ENCODE data around the gene BOK.
A peak's percentile ranks its signal among the peaks of the same experiment; 100 is the strongest.

BOK gene

DNA sequence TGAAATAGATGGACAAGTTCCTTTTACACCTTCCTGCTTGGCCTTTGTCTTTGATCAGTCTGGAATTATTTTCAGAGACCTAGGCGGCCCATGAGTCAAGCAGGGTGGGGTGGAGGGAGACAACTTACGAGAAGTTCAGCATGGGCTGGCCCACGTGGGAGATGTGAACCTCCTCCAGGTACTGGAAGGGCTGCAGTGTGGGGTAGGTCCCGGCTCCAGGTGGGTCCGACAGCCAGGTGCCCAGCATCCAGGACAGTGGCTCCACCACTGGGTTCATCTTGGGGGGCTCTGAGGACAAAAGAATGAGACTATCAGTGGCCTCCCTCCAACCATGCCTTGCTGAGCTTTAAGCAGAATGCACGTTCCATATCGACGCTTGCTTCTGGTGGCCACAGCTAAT lies 47.6 kb downstream of the BOK start:
- DNase-seq, result no peak

DNA sequence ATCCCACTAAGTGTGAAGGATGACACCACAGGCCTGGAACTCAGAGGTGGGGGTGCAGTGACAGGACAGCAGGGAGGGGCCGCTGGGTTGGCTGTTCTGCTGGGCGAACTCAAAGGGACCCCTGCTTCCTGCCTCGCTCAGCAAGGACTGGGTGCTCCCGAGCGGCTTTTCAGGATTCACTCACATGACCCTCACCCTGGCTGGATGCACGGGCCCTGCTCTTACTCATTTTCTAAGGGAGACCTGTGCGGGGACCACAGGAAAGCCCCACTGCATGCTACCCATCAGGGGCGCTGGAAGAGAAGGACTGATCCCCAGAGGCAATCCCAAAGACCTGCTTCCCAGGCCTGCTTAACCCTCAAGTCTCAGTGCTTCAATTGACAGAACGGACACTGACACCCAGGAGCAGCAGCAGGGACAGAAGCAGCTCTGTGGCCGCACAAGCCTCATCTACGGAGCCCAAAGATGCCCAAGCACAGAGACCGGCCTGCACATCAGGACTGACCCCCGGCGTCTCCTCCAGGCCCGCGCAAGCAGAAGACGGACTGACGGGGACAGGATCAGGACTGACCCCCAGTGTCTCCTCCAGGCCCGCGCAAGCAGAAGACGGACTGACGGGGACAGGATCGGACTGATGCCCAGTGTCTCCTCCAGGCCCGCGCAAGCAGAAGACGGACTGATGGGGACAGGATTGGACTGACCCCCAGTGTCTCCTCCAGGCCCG lies 48.8 kb downstream of the BOK start:
- DNase-seq, result no peak

DNA sequence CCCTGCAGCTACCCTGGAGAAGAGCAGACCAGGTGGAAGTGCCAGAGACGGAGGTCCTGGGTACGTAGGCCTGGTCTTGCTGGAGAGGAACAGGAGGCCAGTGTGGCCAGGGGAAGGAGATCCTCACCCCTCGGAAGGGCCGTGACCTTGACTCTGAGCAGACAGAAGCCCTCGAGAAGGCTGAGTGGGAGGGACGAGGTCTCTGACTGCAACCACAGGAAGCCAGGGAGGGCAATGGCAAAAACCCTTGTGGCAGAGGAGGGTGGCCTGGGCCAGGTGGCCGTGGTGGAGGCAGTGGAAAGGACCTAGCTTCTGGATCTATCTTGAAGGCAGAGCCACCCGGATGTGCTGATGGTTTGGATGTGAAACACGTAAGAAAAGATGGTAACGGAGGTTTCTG lies 50.3 kb downstream of the BOK start:
- DNase-seq, result no peak

DNA sequence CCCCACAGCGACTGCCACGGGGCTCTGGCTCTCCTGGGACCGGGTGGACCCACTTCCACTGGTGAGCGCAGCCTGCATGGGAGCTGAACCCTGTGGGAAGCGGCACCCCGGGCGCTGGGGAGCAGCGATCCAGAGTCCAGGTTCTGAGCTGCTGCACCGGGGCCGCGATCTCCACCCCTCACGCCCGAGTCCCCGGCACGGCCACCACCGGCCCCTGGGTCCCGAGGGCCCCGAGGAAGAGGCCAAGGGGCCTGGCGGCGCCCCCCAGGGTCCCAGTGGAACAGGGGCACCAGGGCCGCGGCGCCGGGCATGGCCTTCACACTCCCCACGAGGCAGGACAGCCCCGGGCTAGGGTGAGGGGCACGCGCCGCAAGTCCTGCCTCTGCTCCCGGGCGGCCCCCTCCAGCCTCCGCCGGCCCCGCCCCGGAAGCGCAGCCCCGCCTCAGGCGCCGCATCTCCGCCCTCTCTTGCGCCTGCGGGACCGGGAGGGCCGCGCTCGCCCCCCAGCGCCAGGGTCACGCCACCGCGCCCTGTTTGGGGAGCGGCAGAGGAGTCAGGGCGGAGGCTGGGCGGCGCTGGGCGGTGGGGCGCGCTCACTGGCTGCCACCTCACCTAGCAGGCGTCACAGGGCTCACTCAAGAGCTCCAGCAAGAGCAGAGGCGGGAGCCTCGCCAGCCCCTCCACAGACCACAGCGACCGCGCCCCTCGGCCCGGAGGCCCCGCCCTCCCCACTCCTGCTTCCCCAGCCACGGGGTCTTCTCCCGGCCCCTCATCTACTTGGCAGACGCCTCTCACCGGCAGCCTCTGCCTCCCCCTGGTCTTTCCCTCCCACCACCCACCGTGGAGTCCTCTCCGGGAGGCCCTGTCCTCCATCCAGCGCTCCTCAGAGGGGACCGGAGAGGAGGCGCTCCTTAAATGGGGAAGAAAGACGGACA lies 51.6 kb downstream of the BOK start:
- peak; percentile 66 to 91 (median 81) for DNase-seq

DNA sequence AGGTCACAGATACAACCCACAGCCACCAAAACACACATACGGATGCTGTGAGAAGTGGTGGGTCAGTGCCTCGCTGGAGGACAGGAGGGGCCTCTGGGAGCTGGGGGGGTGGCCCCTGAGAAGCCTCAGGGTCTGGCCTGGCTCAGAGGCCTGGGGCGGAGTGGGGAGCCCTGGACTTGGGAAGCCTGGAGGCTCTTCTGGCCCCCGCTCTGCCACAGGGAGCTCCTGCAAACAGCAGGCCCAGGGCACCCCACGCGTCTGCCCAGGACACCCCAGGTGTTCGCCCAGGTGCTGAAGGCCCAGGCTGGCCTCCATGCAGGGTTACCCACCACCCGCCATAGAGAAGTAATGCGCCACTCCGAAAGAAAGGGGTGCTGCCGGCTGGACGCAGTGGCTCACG lies 52.5 kb downstream of the BOK start:
- DNase-seq, result no peak

DNA sequence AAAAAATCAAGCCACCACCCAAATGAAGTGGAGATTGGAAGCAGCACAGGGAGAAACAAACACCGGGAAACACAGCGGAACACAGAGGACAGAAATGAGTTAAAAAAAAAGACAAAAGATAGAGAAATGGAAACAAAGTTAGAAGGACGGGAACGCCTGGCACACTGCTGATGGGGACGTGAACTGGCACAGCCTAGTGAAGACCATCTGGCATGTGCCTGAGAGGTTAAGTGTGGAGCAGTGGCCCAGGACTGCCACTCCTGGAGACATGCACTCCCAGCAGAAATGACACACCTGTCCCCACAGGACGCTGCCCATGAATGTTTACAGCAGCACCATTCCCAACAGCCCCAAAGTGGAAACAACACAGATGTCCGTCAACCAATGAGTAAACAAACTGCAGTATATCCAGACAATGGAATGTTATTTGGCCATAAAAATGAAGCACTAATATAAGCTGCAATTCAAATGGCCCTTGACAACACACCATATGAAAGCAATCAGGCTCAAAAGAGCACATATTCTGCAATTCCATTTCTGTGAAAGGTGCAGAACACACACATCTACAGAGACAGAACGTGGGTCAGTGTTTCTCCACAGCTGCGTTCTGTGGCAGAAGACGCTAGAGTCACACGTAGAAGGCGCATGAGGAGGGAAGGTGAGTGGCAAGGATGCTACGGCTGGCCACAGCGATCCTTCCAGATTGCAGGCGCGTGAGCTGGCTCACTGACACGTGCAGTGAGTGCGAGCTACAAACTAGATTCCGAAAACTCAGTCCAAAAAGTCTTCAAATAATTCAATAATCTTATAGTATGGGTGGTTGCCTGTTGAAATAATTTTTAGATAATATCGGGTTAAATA lies 53.8 kb downstream of the BOK start:
- no peak for DNase-seq

DNA sequence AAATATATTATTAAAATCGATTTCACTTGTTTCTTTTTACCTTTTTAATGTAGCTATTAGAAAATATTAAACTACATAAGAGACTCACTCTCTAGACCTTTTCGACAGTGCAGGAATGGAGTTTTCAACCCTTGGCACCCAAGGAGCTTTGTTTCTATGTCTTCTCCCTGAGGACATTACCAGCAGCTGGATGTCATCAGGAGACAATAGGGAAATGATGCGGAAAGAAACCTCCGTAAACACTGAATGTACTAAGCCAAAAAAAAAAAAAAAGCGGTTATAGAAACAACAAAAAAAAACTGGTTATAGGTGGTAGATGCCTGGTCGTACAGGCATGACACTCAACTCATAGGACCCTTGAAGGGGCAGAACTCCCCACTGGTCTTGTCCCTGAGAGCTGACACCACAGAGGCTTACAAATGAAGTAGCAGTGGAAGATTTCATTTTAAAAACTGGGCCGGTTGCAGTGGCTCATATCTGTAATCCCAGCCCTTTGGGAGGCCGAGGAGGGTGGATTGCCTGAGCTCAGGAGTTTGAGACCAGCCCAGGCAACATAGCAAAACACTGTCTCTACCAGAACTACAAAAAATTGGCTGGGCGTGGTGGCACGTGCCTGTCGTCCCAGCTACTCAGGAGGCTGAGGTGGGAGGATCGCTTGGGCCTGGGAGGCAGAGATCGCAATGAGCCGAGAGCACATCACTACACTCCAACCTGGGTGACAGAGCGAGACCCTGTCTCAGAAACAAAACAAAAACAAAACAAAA lies 54.7 kb downstream of the BOK start:
- no peak for DNase-seq

DNA sequence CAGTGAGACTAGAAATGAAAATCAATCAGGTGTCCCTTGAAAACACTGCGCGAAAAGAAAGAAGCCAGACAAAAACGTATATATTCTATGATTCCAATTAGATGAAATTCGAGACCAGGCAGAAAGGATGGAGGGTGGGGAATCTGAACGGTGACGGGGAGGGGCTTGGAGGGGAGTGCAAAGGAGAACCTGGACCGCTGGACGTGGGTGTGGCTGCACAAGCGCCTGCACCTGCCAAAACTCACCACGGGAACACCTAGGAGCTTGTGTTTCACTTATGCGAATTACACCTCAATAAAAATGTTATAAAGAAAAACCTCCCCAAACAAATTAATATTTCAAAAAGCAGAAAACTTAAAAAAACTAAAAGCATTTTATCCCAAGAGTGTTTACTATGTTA lies 56.5 kb downstream of the BOK start:
- DNase-seq, result no peak

DNA sequence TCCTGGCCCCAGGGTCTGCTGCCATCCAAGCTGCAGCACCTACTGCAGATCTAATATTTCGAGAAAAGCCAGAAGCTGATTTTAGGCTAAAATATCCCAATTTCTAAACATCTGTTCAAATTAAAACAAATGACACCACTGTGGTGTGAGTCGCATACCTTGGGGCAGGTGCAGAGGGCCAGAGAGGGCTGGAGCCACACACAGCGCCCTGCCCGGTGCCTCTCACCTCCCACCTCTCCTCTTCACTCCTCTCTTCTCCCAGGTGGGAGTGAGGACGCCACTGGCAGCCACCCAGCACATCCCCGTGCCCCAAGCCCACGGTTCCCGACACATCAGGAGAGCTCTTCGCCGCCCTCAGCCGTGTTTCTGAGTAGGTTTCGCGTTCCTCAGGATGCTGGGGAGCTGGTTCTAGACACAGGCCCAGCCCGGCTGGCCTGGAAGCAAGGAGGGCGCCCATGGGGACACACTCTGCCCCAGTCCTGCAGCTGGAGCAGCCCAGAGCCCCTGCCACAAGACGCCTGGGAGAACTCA lies 57.0 kb downstream of the BOK start:
- no peak for DNase-seq

DNA sequence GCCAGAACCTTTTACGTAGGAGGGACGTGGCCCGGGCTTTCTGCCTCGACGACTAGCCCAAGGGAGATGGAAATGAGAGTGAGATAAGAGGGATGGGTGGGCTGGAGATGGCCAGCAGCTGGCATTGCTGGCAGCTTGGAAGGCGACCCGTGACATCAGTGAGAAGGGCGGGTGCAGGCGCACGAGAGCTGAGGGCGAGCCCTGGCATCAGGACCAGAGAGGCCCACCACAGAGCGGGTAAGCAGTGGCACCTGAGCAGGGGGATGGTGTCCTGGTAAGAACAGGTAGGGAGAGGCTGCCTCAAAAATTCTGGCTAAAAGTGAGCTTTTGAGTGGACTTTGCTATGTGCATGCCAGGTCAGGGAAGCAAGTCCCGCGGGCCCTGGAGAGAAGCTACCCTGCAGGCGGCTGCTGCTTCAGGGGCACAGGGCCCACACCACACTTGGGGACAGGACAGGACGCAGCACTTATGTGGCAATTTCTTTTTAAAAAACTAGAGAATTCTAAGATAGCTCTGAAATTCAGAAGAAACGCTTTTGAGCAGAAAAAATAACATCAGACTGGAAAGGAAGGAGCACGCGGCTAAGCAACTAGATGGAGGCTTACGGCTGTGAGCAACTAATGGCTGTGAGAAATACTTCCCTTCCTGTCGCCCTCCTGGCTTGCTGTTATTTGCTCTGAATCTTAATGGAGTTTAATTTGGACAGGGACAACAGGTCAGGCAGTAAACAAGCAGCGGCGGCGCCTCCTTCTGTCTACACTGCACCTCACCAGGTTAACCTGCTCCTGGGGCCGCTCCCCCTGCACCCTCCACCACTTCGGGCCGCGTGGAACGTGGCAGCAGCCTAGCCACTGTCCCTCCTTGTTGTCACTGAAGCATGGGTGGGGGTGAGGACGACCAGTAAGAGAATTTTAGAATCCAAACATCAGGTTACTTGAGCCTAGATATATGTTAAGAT lies 57.9 kb downstream of the BOK start:
- no peak for DNase-seq

DNA sequence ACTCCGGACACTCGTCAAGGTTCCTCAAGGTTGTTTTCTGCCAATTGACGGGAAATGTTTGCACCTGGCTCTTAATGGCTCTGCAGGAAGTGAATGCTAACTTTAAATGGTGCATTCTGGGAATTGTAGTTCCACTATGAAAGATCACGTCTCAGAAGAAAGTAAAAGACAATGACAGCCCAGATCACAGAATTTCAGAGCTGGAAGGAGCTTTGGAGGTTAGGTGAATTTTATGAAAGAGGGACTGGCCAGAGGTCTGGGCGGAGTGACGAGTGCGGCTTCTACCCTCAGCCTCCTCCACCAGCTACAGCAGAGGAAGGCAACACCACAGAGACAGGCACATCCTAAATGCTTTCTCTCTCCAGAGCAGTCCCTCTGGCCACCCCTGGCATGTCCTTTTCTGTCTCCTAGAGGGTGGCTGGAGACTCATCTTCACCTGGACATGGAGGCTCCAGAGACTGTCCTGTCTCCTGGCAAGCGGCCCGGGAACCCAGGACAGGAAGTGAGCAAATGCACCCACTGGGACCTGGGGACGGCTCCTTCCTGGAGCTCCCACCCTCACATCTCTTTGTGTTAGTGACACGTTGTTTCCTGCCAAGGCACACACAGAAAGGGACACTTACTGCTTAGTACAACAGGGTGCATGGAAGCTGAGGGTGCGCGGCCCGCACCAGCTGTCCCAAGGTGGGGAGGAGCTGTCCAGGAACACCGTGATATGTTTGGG lies 59.0 kb downstream of the BOK start:
- no peak for DNase-seq

DNA sequence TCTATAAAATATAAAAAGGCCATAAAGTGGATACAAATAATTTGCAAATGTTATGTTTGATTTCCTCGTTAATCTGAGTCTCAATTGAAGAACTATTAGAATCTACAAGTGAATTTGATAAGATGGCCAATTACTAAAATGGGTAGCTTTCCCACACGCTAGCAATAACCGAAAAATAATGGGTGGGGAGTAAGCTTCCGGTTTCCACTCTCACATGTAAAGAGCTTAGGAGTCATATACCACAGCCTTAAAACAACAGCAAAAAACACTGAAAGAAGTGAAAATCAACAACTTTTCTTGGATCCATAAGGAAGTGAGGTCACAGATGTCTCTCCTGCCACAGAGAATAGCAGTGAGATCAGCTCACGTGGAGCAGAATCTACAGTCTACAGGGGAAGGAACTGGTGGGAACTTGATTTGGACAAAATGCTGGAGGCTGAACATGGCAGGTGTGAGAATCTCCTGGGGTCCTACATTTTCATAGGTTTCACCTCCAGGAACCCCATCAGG lies 59.8 kb downstream of the BOK start:
- no peak for DNase-seq

DNA sequence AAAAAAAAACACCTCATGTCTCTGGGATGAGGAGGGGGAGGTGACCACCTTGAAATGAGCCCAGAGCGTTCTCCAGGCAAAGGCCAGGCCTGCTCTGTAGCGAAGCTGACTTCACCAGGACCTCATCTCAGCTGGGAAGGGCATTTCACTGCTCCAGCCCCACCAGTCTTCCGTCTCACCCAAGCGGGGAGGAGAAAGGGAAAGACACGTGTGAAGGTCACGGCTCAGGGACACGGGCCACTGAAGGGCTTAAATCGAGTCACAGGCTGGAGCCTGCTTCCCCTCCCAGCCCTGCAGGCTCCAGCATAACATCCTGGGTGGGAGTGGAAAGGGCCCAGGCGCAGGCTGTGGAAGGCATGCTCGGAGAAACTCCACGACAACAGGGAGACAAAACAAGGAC lies 60.3 kb downstream of the BOK start:
- DNase-seq, result no peak

DNA sequence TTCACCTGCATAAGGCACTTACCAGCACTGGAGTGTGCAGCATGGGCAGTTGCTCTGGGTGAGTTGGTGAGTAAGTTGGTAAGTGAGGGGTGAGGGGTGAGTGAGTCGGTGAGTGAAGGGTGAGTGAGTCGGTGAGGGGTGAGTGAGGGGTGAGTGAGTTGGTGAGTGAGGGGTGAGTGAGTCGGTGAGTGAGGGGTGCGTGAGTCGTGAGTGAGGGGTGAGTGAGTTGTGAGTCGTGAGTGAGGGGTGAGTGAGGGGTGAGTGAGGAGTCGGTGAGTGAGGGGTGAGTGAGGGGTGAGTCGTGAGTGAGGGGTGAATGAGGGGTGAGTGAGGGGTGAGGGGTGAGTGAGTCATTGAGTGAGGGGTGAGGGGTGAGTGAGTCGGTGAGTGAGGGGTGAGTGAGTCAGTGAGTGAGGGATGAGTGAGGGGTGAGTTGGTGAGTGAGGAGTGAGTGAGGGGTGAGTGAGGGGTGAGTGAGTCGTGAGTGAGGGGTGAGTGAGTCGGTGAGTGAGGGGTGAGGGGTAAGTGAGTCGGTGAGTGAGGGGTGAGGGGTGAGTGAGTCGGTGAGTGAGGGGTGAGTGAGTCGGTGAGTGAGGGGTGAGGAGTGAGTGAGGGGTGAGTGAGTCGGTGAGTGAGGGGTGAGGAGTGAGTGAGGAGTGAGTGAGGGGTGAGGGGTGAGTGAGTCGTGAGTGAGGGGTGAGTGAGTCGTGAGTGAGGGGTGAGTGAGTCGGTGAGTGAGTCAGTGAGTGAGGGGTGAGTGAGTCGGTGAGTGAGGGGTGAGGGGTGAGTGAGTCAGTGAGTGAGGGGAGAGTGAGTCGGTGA lies 61.3 kb downstream of the BOK start:
- no peak for DNase-seq

DNA sequence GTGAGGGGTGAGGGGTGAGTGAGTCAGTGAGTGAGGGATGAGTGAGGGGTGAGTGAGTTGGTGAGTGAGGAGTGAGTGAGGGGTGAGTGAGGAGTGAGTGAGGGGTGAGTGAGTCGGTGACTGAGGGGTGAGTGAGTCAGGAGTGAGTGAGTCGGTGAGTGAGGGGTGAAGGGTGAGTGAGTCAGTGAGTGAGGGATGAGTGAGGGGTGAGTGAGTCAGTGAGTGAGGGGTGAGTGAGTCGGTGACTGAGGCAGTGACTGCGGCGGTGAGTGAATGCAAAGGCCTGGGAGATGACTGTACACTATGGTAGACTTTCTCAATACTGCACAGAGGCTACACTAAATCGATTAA lies 61.8 kb downstream of the BOK start:
- DNase-seq, result peak in 1 of 4 experiments; percentile 19

All from activated naive CD4-positive, alpha-beta T cell (primary cell).